HCT116 (cell line): ENCODE measurements around the gene DUXA.

Source experiments
- ATF3 ChIP-seq: IDR thresholded peaks from 2 replicates; pipeline ENCODE4 v1.6.1; 2012
- CTCF ChIP-seq, 3 experiments: fragments of 200-600 bp in 1 of 3; sonication (generic) in 1 of 3; IDR thresholded peaks in 2 of 3; conservative IDR thresholded peaks in 1 of 3; 2 replicates each; pipeline ENCODE4 v1.5.1; 2012 to 2017; ENCODE audit warnings: low read depth in 2 of 3, low read length in 2 of 3, antibody characterized with exemption in 1 of 3, borderline replicate concordance in 1 of 3, control low read depth in 1 of 3, mild to moderate bottlenecking in 1 of 3, mixed read lengths in 1 of 3, mixed run types in 1 of 3, moderate library complexity in 1 of 3; ENCODE audit not compliant: insufficient read depth in 1 of 3
- EZH2phosphoT487 ChIP-seq: fragments of 200-600 bp; IDR thresholded peaks from 2 replicates; pipeline ENCODE4 v1.6.1; 2018; ENCODE audit warnings: antibody characterized with exemption, borderline replicate concordance
- JUND ChIP-seq: IDR thresholded peaks from 2 replicates; pipeline ENCODE4 v1.6.1; 2012
- POLR2A ChIP-seq: IDR thresholded peaks from 2 replicates; pipeline ENCODE4 v1.7.0; 2011; ENCODE audit warnings: borderline replicate concordance; ENCODE audit not compliant: insufficient read depth, insufficient read length; ENCODE audit errors: extremely low read depth
- POLR2AphosphoS5 ChIP-seq: IDR thresholded peaks from 2 replicates; pipeline ENCODE4 v1.6.1; 2011; ENCODE audit warnings: mild to moderate bottlenecking, low read depth, low read length, moderate library complexity
- RAD21 ChIP-seq: IDR thresholded peaks from 2 replicates; pipeline ENCODE4 v1.6.1; 2012; ENCODE audit warnings: low read depth, mild to moderate bottlenecking
- TF ChIP-seq, protein P1 (sequence below): IDR thresholded peaks from 2 replicates; pipeline ENCODE4 v1.6.1; 2012

GRCh38 chr19:57141699-57142098, 25.6 kb downstream of the DUXA start:
- TF ChIP-seq CTCF (IDR thresholded peaks at IDR 0.05 in 2 of 3, conservative IDR thresholded peaks at IDR 0.05 in 1 of 3; ENCODE audit: borderline replicate concordance in 1 of 3, insufficient read depth in 1 of 3, low read depth in 2 of 3, low read length in 2 of 3) = no peak
- TF ChIP-seq JUND = no peak
- TF ChIP-seq POLR2A = no peak
- no peak for TF ChIP-seq POLR2AphosphoS5
- TF ChIP-seq, protein P1, sequence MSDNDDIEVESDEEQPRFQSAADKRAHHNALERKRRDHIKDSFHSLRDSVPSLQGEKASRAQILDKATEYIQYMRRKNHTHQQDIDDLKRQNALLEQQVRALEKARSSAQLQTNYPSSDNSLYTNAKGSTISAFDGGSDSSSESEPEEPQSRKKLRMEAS = no peak
- TF ChIP-seq RAD21 = no peak
- TF ChIP-seq EZH2phosphoT487 = no peak
- TF ChIP-seq ATF3 = no peak
